ENCODE results near the gene HERPUD1.

HERPUD1 gene

DNA sequence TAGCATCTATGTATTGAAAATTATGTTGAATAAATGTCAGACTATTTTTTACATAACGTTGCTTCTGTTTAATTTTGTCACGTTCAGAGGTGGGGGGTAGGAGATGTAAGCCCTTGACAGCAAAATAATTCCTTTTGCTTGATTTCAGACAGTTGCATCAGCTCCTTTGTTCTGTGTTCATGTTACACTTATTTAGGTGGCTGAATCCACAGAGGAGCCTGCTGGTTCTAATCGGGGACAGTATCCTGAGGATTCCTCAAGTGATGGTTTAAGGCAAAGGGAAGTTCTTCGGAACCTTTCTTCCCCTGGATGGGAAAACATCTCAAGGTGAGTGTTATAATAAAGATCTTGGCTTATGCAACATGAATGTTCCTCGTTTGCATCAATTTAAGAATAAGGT, 4.5 kb downstream of the HERPUD1 start:
- DNase-seq = no peak

DNA sequence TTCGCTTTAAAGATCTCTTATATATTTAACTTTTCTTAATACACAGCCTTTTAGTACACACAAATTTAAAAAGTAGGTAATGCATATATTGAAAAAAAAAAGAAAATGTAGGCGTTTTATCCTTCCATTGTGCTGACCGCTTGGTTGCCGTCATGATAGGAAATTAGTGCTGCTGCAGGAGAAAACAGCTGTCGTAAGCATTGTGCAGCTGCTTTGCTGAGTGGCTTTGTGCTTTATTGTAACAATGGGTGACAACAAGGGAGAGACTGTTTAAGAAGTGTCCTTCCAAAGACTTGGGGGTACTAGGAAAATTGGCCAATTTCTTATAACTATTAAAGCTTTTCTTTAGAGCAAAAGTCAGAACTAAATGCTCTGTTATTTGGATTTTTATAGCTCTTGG, 5.0 kb downstream of the HERPUD1 start:
- no peak for DNase-seq

DNA sequence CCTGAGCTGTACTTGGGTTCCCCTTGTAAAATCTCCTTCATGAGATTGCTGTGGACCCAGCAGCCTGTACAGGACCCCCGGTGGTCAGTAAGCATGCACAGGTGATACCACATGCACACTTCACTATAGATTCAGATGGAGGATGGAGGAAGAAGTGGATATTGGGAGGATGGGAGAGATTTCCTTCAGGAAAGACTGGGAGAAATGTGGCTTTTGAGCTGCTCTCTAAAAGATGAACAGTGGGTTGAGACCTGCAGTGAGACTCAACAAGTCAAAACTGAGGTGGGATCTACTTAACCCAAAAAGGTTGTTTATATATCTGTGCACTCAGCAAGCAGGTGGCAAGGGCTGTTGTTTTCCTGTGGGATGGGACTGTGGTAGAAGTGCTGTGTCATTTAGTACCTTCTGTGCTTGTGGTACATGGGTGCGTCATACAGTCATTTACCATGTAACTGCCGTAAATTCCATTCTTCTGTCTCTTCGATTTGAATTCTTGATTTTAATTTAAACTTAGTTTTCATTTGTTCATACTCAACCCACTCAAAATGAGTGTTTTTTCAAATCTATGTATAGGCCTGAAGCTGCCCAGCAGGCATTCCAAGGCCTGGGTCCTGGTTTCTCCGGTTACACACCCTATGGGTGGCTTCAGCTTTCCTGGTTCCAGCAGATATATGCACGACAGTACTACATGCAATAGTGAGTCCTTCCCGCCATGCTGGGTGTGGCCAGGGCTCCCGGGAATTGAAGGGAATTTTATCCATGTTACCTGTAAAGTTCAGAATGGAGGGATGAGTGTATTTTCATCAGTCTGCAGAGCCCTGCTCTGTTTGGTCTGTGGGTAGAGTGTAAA, 6.9 kb downstream of the HERPUD1 start:
- no peak for DNase-seq

DNA sequence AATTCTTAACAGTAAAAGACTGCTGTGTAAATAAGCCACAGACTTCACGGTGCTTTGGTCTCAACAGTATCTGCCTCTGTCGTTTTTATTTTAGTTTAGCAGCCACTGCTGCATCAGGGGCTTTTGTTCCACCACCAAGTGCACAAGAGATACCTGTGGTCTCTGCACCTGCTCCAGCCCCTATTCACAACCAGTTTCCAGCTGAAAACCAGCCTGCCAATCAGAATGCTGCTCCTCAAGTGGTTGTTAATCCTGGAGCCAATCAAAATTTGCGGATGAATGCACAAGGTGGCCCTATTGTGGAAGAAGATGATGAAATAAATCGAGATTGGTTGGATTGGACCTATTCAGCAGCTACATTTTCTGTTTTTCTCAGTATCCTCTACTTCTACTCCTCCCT, 7.9 kb downstream of the HERPUD1 start:
- DNase-seq = no peak

DNA sequence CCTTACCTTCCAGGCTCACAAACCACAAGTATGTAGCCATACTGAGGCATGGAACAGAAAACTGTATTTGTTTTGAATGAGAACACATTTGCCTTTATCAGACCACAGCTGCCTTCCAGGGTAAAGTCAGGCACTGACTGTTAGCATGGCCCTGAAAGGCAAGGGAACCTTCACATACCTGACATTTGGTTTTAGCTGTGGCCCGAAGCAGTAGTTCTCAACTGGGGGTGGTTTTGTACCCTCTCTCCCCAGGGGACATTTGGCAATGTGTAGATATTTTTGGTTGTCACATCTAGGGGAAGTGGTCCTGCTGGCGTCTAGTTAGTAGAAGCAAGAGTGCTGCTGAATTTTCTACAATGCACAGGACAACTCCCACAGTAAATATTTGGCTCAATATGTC, 9.2 kb downstream of the HERPUD1 start:
- DNase-seq = no peak

DNA sequence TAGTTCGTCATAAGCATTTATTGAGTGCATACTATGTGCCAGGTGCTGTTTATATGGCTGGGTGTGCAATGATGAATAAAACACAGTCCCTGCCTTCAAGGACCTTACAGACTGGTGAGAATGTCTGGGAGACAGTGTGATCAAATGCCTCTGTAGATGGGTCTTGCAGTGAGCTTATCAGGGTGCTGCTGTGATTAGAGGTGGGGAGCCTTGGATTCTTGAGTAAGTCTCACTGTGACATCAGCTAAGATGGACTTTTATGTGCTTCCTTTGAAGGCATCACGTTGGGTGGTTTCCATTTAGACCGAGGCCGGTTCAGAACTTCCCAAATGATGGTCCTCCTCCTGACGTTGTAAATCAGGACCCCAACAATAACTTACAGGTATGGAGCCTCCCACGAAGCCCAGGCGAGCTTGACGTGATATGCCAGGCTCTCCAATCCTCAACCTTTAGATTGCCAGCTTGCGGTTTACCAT, 10.0 kb downstream of the HERPUD1 start:
- DNase-seq = no peak

DNA sequence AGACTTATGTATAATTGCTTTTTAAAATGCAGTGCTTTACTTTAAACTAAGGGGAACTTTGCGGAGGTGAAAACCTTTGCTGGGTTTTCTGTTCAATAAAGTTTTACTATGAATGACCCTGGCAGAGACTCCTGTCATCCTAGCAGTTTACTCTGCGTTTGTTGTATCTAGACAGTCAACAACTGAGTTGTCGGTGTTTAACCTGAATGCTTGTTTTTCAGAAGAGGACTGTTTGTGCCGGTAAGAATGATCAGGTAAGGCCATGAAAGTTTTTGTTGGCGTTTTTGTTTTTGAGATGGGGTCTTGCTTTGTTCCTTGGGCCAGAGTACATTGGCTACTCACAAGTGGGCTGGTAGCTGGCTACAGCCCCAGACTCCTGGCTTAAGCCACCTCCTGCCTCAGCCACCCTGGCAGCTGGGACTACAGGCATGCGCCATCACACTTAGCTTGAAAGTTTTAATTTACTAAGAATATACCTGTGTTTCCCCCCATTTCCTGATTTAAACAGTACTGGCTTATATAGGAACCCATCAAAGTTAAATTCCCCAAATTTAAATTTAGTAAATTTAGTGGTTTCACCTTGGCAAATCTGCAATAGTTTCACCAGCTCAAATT, 11.9 kb downstream of the HERPUD1 start:
- no peak for DNase-seq

DNA sequence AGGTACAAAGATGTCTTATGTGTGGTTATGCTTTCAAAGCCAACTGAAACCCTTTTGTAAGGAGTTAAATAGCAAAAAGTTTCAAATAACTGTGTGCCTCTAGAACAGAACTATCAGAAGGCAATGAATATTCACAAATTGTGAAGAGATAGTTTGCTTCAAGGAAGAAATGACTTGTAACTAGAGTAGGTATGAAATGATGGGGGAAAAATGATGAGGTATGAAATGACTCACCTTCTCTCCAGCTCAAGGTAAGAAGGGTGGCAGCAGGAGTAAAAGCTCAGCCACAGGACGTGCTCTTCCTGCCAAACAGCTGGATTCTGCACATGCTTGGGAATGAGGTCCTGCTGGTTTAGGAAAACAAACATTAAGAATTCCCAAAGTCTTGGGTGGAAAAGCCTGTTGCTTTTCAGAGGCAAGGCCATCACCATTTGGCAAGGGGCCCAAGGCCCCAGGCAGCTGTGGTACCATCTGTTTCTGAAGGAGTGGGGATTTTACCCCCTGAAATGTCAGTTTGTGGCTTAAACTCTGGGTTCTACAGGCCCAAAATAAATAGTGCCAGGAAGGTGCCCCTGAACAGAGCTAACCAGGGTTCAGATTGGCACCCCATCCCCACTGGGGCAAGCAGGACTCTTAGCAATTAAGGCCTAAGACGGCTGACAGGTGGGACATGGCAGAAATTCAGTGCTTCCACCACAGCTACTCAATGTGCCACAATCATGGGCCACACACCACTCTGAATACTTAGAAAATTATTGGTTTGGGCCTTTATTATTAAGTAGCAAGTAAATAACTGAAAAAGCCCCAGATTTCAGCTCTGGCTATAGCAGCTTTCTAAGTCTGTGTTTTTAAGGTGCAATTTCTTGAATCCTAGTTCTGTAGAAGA, 13.3 kb downstream of the HERPUD1 start:
- DNase-seq = no peak

DNA sequence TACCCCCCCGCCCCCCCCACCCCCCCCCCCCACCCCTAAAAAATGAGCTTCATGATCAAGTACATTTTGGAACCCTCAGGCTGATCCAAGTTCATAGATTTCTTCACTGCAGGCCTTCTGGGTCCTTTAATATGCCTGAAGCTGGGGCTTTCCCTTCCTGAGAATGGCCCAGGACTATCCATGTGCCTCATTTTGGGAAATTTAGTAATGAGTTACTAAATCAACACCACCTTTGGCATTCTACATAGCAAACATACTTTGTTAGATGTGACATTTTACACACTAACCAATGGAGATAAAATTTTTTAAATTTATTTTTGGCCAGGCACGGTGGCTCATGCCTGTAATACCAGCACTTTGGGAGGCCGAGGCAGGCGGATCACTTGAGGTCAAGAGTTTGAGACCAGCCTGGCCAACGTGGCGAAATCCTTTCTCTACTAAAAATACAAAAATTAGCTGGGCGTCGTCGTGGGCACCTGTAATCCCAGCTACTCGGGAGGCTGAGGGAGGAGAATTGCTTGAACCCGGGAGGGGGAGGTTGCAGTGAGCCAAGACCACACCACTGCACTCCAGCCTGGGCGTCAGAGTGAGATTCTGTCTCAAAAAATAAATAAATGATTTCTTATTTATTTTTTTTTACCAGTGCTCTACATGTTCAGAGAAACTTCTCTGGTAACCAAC, 14.0 kb downstream of the HERPUD1 start:
- no peak for DNase-seq

DNA sequence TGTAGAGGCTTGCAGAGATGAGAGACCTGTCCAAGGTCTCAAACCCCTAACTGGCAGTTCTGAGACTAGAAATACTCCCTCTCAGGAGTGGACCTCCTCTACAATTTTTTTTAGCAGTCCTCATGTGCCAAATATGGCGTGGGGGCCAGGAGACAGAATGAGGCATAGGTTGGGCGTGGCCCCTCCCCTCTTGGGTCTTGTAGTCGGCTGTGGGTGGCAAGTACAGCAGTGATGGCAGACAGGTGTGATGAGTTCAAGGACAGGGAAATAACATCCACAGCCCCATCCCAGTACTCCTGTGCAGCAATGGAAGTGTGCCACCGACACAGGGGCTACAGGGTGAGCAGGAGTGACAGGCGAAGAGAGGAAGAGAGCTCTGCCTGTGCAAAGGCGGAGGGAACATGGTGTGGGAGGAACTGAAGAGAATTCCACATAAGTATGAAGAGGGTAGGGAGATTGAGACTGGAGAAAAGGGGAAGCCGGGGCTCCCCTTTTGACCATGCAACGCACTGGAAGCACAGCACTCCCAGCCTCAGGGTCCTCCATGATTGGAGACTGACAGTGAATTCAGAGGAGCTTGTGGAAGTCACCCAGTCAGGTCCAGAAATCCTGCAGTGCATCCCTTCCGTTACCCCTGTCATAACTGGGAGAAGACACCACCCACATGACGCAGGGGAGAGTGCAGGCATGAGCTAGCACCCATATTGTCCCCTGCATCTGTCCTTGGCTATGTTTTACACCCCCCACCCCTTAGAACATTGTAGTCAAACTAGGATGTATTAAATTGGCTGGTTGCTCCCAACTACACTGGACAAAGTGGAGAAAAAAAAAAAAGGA, 15.0 kb downstream of the HERPUD1 start:
- no peak for DNase-seq

DNA sequence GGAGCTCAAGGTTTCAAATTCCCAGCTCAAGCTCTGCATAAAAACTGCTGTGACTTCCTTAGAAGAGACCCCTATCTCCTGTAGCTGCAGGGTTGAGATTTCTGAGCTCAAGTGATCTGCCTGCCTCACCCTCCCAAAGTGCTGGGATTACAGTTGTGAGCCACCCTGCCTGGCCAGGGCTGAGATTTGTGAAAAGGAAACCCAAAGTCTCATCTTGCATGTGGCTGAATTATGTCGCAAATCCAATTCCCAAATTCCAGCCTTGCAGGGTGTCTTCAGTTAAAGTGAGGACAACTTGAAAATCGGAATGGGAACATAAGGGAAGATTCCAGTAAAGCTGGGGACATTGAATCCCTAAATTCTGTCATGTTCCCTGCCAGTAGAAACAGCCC, 15.7 kb downstream of the HERPUD1 start:
- no peak for DNase-seq

DNA sequence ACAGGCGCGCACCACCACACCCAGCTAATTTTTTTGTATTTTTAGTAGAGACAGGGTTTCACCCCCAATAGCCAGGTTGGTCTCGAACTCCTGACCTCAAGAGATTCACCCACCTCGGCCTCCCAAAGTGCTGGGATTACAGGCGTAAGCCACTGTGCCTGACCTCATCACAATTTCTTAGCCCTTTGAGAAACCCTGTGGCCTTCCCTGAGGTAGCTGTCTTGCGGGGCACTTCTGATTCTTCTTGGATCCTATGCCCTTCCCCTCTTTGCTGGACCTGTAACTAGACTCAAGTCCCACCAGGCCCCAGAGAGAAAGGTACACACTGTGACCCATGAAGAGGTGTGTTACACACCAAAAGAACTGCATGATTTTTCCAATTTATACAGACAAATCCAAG, 16.3 kb downstream of the HERPUD1 start:
- DNase-seq = no peak

DNA sequence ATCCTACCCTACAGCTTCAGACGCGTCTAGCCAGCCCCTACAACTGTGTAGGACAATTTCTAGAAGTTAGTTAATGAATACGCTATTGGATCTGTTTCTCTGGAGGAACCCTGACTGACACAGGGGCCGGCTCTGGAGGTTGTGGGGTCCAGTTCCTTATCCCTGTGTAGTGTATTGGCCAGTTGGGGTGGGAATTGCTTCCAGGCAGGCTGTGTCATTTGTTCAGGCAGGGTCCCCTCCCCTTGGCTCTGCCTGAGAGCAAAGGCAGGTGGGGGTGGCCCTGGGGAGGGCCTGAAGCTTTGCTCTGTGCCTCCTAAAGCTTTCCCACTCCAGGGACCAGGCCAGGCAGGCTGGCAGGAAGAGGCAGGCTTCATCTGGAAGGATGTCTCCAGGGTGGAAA, 18.1 kb downstream of the HERPUD1 start:
- no peak for DNase-seq

DNA sequence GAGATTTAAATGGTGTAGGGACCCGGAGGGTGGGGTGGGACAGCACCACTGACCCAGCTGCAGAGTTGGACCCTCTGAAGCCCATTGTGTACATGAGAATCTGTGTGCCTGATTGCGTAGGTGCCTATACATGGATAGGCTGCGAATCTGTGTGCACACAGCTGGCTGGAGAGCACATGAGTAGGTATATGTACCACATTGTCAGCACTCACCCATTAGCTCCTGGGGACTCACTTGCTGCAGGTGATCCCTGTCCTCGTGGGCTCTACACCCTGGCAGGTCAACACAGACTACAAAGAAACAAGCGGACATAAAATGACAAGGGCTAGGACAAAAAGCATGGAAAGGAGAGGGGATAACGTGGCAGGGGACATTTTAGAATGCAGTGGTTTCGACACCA, 18.5 kb downstream of the HERPUD1 start:
- no peak for DNase-seq

DNA sequence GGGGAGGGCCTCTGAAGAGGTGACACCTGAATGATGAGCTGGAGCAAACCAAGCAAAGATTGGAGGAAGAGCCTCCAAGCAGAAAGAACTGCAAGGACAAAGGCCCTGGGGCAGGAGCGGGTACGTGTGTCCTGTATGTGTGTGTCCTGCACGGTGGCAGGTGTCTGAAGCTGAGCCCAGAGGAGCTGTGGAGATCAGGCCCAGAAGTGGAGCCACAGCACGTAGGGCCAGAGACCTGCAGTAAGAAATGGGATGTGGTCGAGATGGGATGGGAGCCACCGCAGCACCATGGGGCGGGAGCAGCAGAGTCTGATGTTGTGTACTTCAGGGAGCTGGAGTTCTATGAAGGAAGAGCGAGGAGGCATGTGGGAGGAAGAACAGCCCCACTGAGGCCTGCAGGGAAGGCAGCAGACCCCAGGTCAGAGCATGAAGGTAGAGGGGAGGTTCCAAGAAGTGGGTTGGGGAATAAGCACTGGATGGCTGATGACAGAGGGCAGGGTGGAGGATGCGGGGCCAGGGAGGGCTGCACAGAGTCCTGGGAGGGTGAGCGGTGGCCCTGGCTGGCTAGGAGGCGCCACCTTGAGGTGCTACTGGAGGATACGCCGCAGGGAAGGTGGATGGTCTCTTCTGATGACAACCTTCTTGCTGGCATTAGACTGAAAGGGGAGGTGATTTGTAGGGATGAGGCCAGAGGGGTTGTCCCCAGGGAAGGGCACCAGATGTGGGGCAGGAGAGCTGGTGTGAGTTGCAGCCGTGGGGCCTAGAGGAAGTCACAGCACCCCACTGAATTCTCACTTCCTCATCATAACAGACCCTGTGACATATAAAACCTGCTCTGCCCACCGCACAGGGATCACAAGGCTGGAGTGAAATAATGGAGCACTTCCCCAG, 19.2 kb downstream of the HERPUD1 start:
- DNase-seq = peak; percentile 42 to 69

DNA sequence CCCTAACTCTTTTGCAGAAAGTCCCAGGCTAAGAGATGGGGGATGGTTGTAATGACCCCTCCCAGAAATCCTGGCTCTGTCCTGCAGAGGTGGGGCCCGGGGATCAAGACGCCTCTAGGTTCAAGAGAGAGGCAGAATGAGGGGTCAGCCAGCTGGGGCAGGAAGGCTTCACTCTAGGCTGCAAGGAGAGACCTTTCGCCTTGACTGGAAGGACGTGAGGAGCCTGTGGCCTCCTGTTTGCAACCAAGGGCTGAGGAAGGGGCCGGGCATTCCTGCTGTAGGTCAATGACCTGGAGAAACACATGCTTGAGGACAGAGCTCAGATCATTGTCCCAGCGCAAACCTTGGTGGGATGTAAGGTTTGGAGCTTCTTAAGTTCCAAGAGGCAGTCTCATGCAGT, 21.1 kb downstream of the HERPUD1 start:
- no peak for DNase-seq

DNA sequence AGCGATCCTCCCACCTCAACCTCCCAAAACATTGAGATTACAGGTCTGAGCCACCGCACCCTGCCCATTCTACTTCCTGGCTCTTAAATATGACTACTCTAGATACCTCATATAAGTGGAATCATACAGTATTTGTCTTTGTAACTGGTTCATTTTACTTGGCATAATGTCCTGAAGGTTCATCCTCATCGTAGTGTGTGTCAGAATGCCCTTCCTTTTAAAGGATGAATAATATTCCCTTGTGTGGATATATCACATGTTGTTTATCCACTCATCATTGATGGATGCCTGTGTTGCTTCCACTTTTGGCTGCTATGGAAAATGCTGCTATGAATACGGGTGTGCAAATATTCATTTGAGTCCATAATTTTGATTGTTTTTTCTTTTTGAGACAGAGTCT, 24.1 kb downstream of the HERPUD1 start:
- DNase-seq = no peak

DNA sequence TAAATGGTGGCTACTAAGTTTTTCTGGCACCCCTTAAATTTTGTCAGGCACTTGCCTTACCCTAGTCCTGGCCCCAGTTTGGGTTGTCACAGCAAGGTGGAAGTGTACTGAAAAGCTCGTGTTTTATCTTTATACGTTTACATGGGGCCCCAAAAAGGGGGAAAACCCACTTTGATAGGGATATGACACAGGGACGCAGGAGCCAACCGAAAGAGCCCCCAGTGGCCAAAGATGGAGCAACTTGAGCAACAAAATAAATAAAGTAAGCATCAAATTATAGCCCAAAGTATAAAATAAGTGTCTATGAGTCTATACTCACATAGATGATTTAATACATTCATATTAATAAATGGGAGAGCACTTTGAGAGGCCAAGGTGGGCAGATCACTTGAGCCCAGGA, 24.8 kb downstream of the HERPUD1 start:
- DNase-seq = no peak

DNA sequence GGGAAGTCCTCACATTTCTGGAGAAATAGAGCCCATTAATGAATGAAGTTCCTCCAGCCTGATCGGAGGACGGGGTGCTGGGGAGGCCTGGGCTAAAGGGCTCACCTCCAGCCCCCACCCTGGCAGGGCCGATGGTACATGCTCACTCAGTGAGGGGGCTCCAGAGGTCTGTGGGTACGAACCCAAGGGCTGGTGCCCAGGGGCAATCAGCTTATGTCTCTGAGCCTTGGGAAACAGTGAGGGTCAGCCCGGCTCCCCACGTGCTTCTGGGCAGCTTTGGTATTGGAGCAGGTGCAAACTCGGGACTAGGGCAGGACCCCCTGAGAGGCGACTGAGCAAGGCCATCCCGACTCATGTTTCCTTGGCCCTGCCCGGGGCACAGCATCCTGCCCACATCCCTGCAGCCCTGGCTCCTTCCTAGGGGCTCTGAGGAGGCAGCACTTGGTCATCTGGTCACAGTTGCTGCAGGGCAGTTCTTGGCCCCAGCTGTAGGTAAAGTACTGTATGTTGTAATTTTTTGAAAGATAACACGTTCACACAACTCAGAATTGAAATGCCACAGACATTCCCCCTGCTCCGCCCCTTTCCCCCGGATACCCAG, 28.8 kb downstream of the HERPUD1 start:
- DNase-seq = no peak

DNA sequence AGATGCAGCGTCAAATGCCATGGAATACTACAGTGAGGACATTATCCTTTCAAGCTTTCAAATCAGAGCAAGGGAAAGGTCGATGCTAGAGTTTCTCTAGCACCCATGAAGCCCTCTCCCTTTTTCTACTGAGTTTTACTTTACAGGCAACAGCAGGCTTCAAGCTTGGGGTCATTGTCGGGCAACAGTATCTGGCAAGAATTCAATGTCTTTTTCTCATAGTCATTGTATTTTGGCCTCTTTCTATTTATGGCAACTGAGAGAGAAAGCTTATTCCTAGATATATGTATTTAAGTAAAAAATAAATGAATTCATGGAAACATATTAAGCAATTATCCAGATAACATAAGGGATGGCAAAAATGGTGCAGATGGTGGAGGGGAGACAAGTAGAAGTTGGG, 29.4 kb downstream of the HERPUD1 start:
- DNase-seq = no peak

DNA sequence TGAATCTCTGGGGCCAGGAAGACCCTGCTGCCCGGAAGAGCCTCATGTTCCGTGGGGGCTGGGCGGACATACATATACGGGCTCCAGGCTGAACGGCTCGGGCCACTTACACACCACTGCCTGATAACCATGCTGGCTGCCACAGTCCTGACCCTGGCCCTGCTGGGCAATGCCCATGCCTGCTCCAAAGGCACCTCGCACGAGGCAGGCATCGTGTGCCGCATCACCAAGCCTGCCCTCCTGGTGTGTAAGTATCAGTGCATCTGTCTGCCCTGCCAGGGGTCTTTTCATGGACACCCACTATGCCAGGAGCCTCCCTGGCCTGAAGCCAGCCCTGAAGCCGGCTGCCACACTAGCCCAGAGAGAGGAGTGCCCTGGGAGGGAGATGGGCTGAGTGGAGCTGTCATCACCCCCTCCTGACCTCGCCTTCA, 29.9 kb downstream of the HERPUD1 start, which contains the start of gene CETP:
TSS of gene CETP (plus strand) at position 100 of the 431 bp plus-strand sequence. CDS start at position 130, 30 bp downstream.
- no peak for DNase-seq
